Mesodermal cell (in vitro differentiated cells): ENCODE measurements around the gene USP15.
"Not testable (repeated sequence)": the region's sequence is repeated elsewhere in the genome, so short reads cannot be mapped to it uniquely, and the experiment has no call there.

Source experiments
- H3K27ac ChIP-seq: 2 replicates; pipeline ENCODE4 v1.7.0; 2013; ENCODE audit warnings: mild to moderate bottlenecking, low read depth, low read length, moderate library complexity; ENCODE audit not compliant: severe bottlenecking
- H3K36me3 ChIP-seq: 2 replicates; pipeline ENCODE4 v1.7.1; 2013; ENCODE audit warnings: mild to moderate bottlenecking, low read length, moderate library complexity; ENCODE audit not compliant: control insufficient read depth, insufficient read depth
- H3K4me1 ChIP-seq: one replicate; pipeline ENCODE4 v1.7.1; 2013; ENCODE audit warnings: mild to moderate bottlenecking, low read length; ENCODE audit not compliant: insufficient read depth, control insufficient read depth, poor library complexity, severe bottlenecking
- H3K4me3 ChIP-seq: 2 replicates; pipeline ENCODE4 v1.7.0; 2013; ENCODE audit warnings: low read length, control low read depth, mild to moderate bottlenecking; ENCODE audit not compliant: insufficient read depth, poor library complexity, severe bottlenecking; ENCODE audit errors: extremely low read depth
- H3K9me3 ChIP-seq: 2 replicates; pipeline ENCODE4 v1.7.1; 2013; ENCODE audit warnings: mild to moderate bottlenecking, low read length, moderate library complexity; ENCODE audit not compliant: control insufficient read depth
- WGBS, 2 experiments: methylation state at CpG; one replicate each; pipeline ENCODE4 v1.1.5; 2013; ENCODE audit warnings: missing lambda C conversion rate in 2 of 2; ENCODE audit not compliant: insufficient coverage in 2 of 2; 5-methylcytosine and 5-hydroxymethylcytosine counted together

USP15 gene

DNA sequence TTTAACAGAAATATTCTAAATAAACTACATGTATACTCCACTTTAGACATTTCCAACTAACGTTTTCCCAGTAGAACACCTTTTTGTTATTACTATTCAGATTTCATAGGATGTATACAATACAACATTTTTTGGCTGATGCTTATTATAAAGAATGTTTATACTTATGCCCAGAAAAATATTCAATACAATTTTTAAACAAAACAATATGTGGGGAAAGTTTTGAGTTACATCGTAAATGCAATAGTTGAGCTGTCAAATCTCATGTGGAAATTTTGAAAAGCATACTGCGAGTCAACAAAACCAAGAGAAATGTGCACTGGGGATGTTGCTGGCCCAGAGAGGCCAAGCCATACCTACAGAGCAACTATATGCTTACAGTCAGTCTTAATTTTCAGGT lies 188.2 kb downstream of the USP15 start:
- no peak overlapping the region for H3K27ac ChIP-seq
- H3K4me3 ChIP-seq, result no peak overlapping the region
- H3K36me3 ChIP-seq, result no peaks in the 10 kb centered on the region
- 75 to 100% methylated on average over 1 of the region's 3 CpGs for WGBS, 2 experiments
- H3K9me3 ChIP-seq, result peaks cover 5% of the 10 kb centered on the region
- no peaks in the 10 kb centered on the region for H3K4me1 ChIP-seq

DNA sequence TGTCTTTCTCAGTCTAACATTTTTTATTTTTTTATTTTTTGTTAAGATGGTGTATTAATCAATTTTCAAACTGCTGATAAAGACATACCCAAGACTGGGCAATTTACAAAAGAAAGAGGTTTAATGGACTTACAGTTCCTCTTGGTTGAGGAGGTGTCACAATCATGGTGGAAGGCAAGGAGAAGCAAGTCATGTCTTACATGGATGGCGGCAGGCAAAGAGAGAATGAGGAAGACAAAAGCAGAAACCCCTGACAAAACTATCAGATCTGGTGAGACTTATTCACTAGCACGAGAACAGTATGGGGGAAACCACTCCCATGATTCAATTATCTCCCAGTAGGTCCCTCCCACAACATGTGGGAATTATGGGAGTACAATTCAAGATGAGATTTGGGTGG lies 195.2 kb downstream of the USP15 start:
- not testable (repeated sequence) for H3K4me3 ChIP-seq, H3K27ac ChIP-seq, H3K4me1 ChIP-seq, H3K9me3 ChIP-seq, H3K36me3 ChIP-seq
- 83% methylated on average over 1 of the region's 2 CpGs; no CpG with 5 or more reads in 1 of the 2 experiments for WGBS, 2 experiments

DNA sequence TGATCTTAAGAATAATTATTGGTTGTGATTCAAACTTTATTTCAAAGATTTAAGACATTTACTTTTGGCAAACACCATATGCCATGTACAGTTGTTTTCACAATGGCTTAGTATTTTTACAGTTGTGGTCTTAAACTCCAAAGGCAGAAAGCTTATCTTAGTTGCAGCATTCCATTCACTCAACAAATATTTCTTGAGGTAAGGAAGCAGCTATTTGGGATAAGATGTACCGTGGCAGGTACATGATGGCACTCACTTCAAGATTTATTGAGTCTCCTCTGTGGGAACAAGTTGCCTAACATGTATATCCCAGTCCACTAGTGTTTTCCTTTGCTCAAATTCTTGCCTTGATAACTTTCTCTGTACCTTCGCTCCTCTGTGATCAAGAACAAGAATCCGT lies 198.4 kb downstream of the USP15 start:
- WGBS, 2 experiments, result 100% methylated on average over 2 of the region's 3 CpGs; no CpG with 5 or more reads in 1 of the 2 experiments
- Histone ChIP-seq H3K4me1 (no peaks in the 10 kb centered on the region), H3K36me3 (no peaks in the 10 kb centered on the region), H3K9me3 (peaks cover 6% of the 10 kb centered on the region), H3K4me3 (no peak overlapping the region), H3K27ac (no peak overlapping the region)

DNA sequence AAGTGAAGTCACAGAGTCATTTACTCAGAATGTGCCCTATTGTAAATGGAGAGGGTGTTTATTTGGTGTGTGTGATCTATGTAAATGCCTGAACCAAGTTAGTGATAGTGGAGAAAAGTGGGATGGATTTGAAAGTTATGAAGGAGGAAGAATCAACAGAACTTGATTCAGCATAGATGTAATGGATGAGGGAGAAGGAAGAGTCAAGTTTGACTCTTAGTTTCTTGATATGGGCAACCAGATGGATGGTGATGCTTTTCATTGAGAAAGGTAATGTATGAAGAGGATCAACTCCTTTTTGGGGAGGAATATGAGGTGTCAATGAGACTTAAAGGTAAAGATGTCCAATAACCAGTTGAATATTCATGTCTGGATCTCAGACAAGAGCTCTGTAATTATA lies 199.8 kb downstream of the USP15 start:
- no peak overlapping the region for H3K4me3 ChIP-seq
- H3K27ac ChIP-seq, result no peak overlapping the region
- H3K4me1 ChIP-seq, result no peaks in the 10 kb centered on the region
- H3K9me3 ChIP-seq, result peaks cover 13% of the 10 kb centered on the region
- H3K36me3 ChIP-seq, result no peaks in the 10 kb centered on the region

DNA sequence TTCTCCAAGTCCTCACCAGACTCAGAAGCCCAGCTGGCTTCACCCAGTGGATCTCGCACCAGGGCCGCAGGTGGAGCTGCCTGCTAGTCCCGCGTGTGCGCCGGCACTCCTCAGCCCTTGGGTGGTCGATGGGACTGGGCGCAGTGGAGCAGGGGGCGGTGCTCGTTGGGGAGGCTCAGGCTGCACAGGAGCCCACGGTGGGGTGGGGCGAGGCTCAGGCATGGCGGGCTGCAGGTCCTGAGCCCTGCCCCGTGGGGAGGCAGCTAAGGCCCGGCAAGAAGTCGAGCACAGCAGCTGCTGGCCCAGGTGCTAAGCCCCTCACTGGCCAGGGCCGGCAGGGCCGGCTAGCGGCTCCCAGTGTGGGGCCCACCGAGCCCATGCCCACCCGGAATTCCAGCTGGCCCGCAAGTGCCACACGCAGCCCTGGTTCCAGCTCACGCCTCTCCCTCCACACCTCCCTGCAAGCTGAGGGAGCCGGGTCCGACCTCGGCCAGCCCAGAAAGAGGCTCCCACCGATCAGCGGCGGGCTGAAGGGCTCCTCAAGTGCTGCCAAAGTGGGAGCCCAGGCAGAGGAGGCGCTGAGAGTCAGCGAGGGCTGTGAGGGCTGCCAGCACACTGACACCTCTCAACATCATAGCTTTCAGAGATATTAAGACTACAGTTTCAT lies 201.1 kb downstream of the USP15 start:
- H3K36me3 ChIP-seq, H3K4me3 ChIP-seq, H3K4me1 ChIP-seq, H3K27ac ChIP-seq: not testable (repeated sequence)
- WGBS, 2 experiments, result 88 to 96% methylated on average over 9 to 26 of the region's 32 CpGs
- H3K9me3 ChIP-seq, result peaks cover 13% of the 10 kb centered on the region

DNA sequence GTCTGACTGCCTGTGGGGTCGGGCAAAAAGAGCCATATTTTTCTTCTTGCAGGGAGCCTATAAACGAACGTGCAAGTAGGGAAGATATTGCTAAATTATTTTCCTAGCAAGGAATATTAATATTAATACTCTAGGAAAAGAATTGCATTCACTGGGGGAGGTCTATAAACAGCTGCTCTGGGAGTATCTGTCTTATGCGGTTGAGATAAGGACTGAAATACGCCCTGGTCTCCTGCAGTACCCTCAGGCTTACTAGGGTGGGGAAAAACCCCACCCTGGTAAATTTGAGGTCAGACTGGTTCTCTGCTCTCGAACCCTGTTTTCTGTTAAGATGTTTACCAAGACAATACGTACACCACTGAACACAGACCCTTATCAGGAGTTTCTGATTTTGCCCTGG lies 203.0 kb downstream of the USP15 start:
- not testable (repeated sequence) for H3K4me1 ChIP-seq, H3K27ac ChIP-seq, H3K4me3 ChIP-seq, H3K36me3 ChIP-seq
- WGBS, 2 experiments, result 87 to 93% methylated on average over 3 of the region's 7 CpGs
- peaks cover 13% of the 10 kb centered on the region for H3K9me3 ChIP-seq
